OCI-LY7 (cell line): ENCODE data around the gene DIAPH1. TPM values are rescaled to one million over a fixed set of nuclear protein-coding genes. Genes with fewer than 3 reads are reported as not detected.

ENCODE experiments used
- BruUV-seq: library from RNA; stranded (reverse); fragments of 400-500 nt; replicated peaks from 2 replicates; lab custom pipeline; 2021; lab: Mats Ljungman, UMichigan
- CTCF ChIA-PET: fragments of 300-600 bp; sonication (Branson Sonifier 250); formaldehyde crosslinking; loops from one replicate; lab custom pipeline; 2022; ENCODE audit warnings: antibody characterized with exemption; ENCODE audit not compliant: unreplicated experiment; lab: Charles Lee
- POLR2A ChIA-PET: fragments of 300-600 bp; sonication (Branson Sonifier 250); formaldehyde crosslinking; loops from one replicate; lab custom pipeline; 2022; ENCODE audit warnings: antibody characterized with exemption; lab: Charles Lee
- DNase-seq: peaks from one replicate; pipeline ENCODE4 v3.0.0-alpha.2; 2015; ENCODE audit warnings: low spot score
- H2AFZ ChIP-seq: fragments of 200-600 bp; sonication (generic), shearing (Covaris generic); 2 replicates; pipeline ENCODE4 v1.6.1; 2014; ENCODE audit warnings: mild to moderate bottlenecking, antibody characterized with exemption, low read length, moderate library complexity
- H3K27ac ChIP-seq: fragments of 200-600 bp; sonication (generic); 2 replicates; pipeline ENCODE4 v1.5.1; 2014; ENCODE audit warnings: mixed run types, low read depth, mild to moderate bottlenecking, moderate library complexity, low read length, inconsistent platforms; ENCODE audit not compliant: poor library complexity, severe bottlenecking
- H3K36me3 ChIP-seq: fragments of 200-600 bp; sonication (generic); 2 replicates; pipeline ENCODE4 v1.6.1; 2014; ENCODE audit warnings: mild to moderate bottlenecking, antibody characterized with exemption, low read length, moderate library complexity, mixed read lengths; ENCODE audit not compliant: insufficient read depth
- H3K4me1 ChIP-seq: fragments of 200-600 bp; sonication (generic); 2 replicates; pipeline ENCODE4 v1.5.1; 2014; ENCODE audit warnings: mild to moderate bottlenecking, low read length; ENCODE audit not compliant: insufficient read depth, poor library complexity, severe bottlenecking
- H3K4me2 ChIP-seq: fragments of 200-600 bp; sonication (generic); 2 replicates; pipeline ENCODE4 v1.6.1; 2014; ENCODE audit warnings: mild to moderate bottlenecking, low read length
- H3K4me3 ChIP-seq: fragments of 200-600 bp; sonication (generic); 2 replicates; pipeline ENCODE4 v1.5.1; 2014; ENCODE audit warnings: mild to moderate bottlenecking, low read depth, low read length; ENCODE audit not compliant: poor library complexity, severe bottlenecking
- H3K79me2 ChIP-seq: fragments of 200-600 bp; sonication (generic); 2 replicates; pipeline ENCODE4 v1.6.1; 2016; ENCODE audit warnings: low read depth, mild to moderate bottlenecking, low read length, moderate library complexity, mixed read lengths; ENCODE audit not compliant: insufficient read depth
- H3K9me2 ChIP-seq: fragments of 200-600 bp; sonication (generic); 2 replicates; pipeline ENCODE4 v1.6.1; 2016; ENCODE audit warnings: mild to moderate bottlenecking, low read length, mixed read lengths; ENCODE audit not compliant: insufficient read depth
- H3K9me3 ChIP-seq: fragments of 200-600 bp; sonication (generic); 2 replicates; pipeline ENCODE4 v1.6.1; 2014; ENCODE audit warnings: mild to moderate bottlenecking, mixed run types, low read length, mixed read lengths
- H4K20me1 ChIP-seq: fragments of 200-600 bp; sonication (generic); 2 replicates; pipeline ENCODE4 v1.6.1; 2014; ENCODE audit warnings: mild to moderate bottlenecking, antibody characterized with exemption, low read length, moderate library complexity, mixed read lengths; ENCODE audit not compliant: insufficient read depth
- CTCF ChIP-seq: fragments of 200-600 bp; sonication (generic); conservative IDR thresholded peaks from 2 replicates; pipeline ENCODE4 v1.5.1; 2014; ENCODE audit warnings: mild to moderate bottlenecking, antibody characterized with exemption, low read length, moderate library complexity, mixed read lengths
- EZH2phosphoT487 ChIP-seq: fragments of 200-600 bp; sonication (generic); IDR thresholded peaks from 2 replicates; pipeline ENCODE4 v1.6.1; 2018; ENCODE audit warnings: low read depth, borderline replicate concordance, mild to moderate bottlenecking, mixed run types, antibody characterized with exemption, low read length, moderate library complexity, mixed read lengths
- intact Hi-C: fragments of 100-400 bp; cut with micrococcal nuclease; formaldehyde crosslinking; loops from one replicate; pipeline ENCODE4 v1.10.0; 2022; ENCODE audit not compliant: unreplicated experiment
- total RNA-seq, 2 experiments: library from RNA; depleted of rRNA in 1 of 2; stranded (reverse); fragments of >200 nt in 1 of 2; shearing (Covaris generic) in 1 of 2; gene quantifications; 2 replicates each; pipeline ENCODE4 v1.2.3, GENCODE V29; 2014 to 2022

Gene DIAPH1
- total RNA-seq, 2 experiments from 2014 or later: 78.8 to 174 TPM

GRCh38 chr5:141519605-141520565 lies 98.9 kb downstream of the DIAPH1 start:
- H4K20me1 ChIP-seq: no peaks in the 10 kb centered on the region
- peaks cover 99% of the 10 kb centered on the region for H3K36me3 ChIP-seq
- no peaks in the 10 kb centered on the region for H3K9me3 ChIP-seq
- TF ChIP-seq EZH2phosphoT487 (no peak), CTCF (no peak)
- no peak overlapping the region for H3K4me2 ChIP-seq
- peaks cover 75% of the 10 kb centered on the region for H3K4me1 ChIP-seq
- H3K4me3 ChIP-seq: no peak overlapping the region
- intact Hi-C loops: loop anchor here (10.0 kb wide), 1 partner anchor 95 kb away; the partner anchor contains the start of gene DIAPH1
- H3K9me2 ChIP-seq: no peaks in the 10 kb centered on the region
- H3K79me2 ChIP-seq: peaks cover 10% of the 10 kb centered on the region; the same call in 1 of the 2 replicates
- CTCF ChIA-PET: no interaction called here
- DNase-seq: no peak
- H3K27ac ChIP-seq: no peak overlapping the region
- H2AFZ ChIP-seq: no peak overlapping the region
- BruUV-seq: no TSS peak
- POLR2A ChIA-PET: interaction anchor here (0.6 to 17.7 kb wide), 8 partner anchors 6 to 103 kb away, joined by 3 to 328 read pairs (median 4); partner anchors contain the start of gene PCDHGC3

- H3K36me3 ChIP-seq: peaks cover 92% of the 10 kb centered on the region
- ChIA-PET CTCF (no interaction called here), POLR2A (interaction anchor here (0.6 to 17.7 kb wide), 4 partner anchors 7 to 40 kb away, joined by 4 to 328 read pairs (median 5); no protein-coding TSS in a partner anchor)
- H3K27ac ChIP-seq: no peak overlapping the region
- no peaks in the 10 kb centered on the region for H3K9me2 ChIP-seq
- H3K4me1 ChIP-seq: peaks cover 76% of the 10 kb centered on the region
- BruUV-seq: no TSS peak
- peaks cover 6% of the 10 kb centered on the region; the same call in 1 of the 2 replicates for H3K79me2 ChIP-seq
- H3K9me3 ChIP-seq: no peaks in the 10 kb centered on the region
- no peak overlapping the region for H3K4me3 ChIP-seq
- TF ChIP-seq CTCF (no peak), EZH2phosphoT487 (no peak)
- H2AFZ ChIP-seq: no peak overlapping the region
- no peak for DNase-seq
- intact Hi-C loops: loop anchor here (10.0 kb wide), 1 partner anchor 96 kb away; the partner anchor contains the start of gene DIAPH1
- no peak overlapping the region for H3K4me2 ChIP-seq
- no peaks in the 10 kb centered on the region for H4K20me1 ChIP-seq
Measured at GRCh38 chr5:141518618-141519015, 100.2 kb downstream of the DIAPH1 start.
